GM12878 (cell line): ENCODE data around the gene KHDC1.

Experiments
- CTCF ChIP-seq, 3 experiments: IDR thresholded peaks in 2 of 3; conservative IDR thresholded peaks in 1 of 3; 2 replicates each; pipeline ENCODE4 v1.5.1; 2011; ENCODE audit warnings: low read depth in 3 of 3, low read length in 3 of 3, mild to moderate bottlenecking in 3 of 3, control low read depth in 2 of 3, moderate library complexity in 2 of 3, inconsistent platforms in 1 of 3, mixed read lengths in 1 of 3; ENCODE audit not compliant: control insufficient read depth in 2 of 3, insufficient read depth in 1 of 3; ENCODE audit errors: extremely low read depth in 1 of 3
- EP300 ChIP-seq, 2 experiments: fragments of 150-350 bp in 1 of 2; IDR thresholded peaks; 2 replicates each; pipeline ENCODE4 v1.6.1; 2011 to 2012; ENCODE audit warnings: low read depth in 2 of 2, low read length in 2 of 2, borderline replicate concordance in 1 of 2, improper control_type of control experiment in 1 of 2, inconsistent platforms in 1 of 2; ENCODE audit not compliant: control insufficient read depth in 1 of 2
- ETV6 ChIP-seq, 2 experiments: fragments of 450-650 bp in 1 of 2; IDR thresholded peaks in 1 of 2; conservative IDR thresholded peaks in 1 of 2; 2 replicates each; pipeline ENCODE4 v1.6.1; 2014; ENCODE audit warnings: antibody characterized with exemption in 1 of 2, borderline replicate concordance in 1 of 2, low read depth in 1 of 2, mild to moderate bottlenecking in 1 of 2, moderate library complexity in 1 of 2
- MEF2A ChIP-seq: IDR thresholded peaks from 2 replicates; pipeline ENCODE4 v1.6.1; 2011; ENCODE audit warnings: low read depth, mild to moderate bottlenecking, low read length, moderate library complexity; ENCODE audit not compliant: insufficient read depth
- MEF2B ChIP-seq: fragments of 450-650 bp; IDR thresholded peaks from 2 replicates; pipeline ENCODE4 v1.6.1; 2018; ENCODE audit warnings: mild to moderate bottlenecking, moderate library complexity; ENCODE audit not compliant: partially characterized antibody, poor library complexity, severe bottlenecking
- MTA3 ChIP-seq: IDR thresholded peaks from 2 replicates; pipeline ENCODE4 v1.6.1; 2012; ENCODE audit warnings: low read length, inconsistent platforms, borderline replicate concordance
- POLR2AphosphoS5 ChIP-seq: IDR thresholded peaks from 2 replicates; pipeline ENCODE4 v1.6.1; 2011; ENCODE audit warnings: mild to moderate bottlenecking, low read length, inconsistent platforms
- USF2 ChIP-seq: IDR thresholded peaks from 2 replicates; pipeline ENCODE4 v1.6.1; 2011; ENCODE audit warnings: low read depth, low read length, improper control_type of control experiment, borderline replicate concordance
- ZBED1 ChIP-seq: IDR thresholded peaks from 2 replicates; pipeline ENCODE4 v1.6.1; 2016; ENCODE audit warnings: borderline replicate concordance
- ZNF24 ChIP-seq: fragments of 450-650 bp; IDR thresholded peaks from 2 replicates; pipeline ENCODE4 v1.6.1; 2017; ENCODE audit warnings: antibody characterized with exemption, mild to moderate bottlenecking
- TF ChIP-seq, protein P1 (sequence below): fragments of 450-650 bp; IDR thresholded peaks from 2 replicates; pipeline ENCODE4 v1.6.1; 2017; ENCODE audit warnings: antibody characterized with exemption, mild to moderate bottlenecking, moderate library complexity
- TF ChIP-seq, protein P2 (sequence below): IDR thresholded peaks from 2 replicates; pipeline ENCODE4 v1.6.1; 2012; ENCODE audit warnings: low read depth, low read length, improper control_type of control experiment

GRCh38 chr6:73293331-73293730 is 30.3 kb upstream of the KHDC1 start:
- no peak for TF ChIP-seq CTCF (IDR thresholded peaks at IDR 0.05 in 2 of 3, conservative IDR thresholded peaks at IDR 0.05 in 1 of 3; ENCODE audit: control insufficient read depth in 2 of 3, extremely low read depth in 1 of 3, insufficient read depth in 1 of 3, low read depth in 3 of 3, low read length in 3 of 3)
- no peak for TF ChIP-seq ZBED1
- TF ChIP-seq EP300 (IDR thresholded peaks at IDR 0.05; ENCODE audit: borderline replicate concordance in 1 of 2, control insufficient read depth in 1 of 2, low read depth in 2 of 2, low read length in 2 of 2) = no peak
- TF ChIP-seq POLR2AphosphoS5 = no peak
- TF ChIP-seq MTA3 = no peak
- TF ChIP-seq USF2 = no peak
- TF ChIP-seq, protein P1, sequence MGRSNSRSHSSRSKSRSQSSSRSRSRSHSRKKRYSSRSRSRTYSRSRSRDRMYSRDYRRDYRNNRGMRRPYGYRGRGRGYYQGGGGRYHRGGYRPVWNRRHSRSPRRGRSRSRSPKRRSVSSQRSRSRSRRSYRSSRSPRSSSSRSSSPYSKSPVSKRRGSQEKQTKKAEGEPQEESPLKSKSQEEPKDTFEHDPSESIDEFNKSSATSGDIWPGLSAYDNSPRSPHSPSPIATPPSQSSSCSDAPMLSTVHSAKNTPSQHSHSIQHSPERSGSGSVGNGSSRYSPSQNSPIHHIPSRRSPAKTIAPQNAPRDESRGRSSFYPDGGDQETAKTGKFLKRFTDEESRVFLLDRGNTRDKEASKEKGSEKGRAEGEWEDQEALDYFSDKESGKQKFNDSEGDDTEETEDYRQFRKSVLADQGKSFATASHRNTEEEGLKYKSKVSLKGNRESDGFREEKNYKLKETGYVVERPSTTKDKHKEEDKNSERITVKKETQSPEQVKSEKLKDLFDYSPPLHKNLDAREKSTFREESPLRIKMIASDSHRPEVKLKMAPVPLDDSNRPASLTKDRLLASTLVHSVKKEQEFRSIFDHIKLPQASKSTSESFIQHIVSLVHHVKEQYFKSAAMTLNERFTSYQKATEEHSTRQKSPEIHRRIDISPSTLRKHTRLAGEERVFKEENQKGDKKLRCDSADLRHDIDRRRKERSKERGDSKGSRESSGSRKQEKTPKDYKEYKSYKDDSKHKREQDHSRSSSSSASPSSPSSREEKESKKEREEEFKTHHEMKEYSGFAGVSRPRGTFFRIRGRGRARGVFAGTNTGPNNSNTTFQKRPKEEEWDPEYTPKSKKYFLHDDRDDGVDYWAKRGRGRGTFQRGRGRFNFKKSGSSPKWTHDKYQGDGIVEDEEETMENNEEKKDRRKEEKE = no peak
- TF ChIP-seq ETV6 (conservative IDR thresholded peaks at IDR 0.05 in 1 of 2, IDR thresholded peaks at IDR 0.05 in 1 of 2; ENCODE audit: borderline replicate concordance in 1 of 2, low read depth in 1 of 2) = no peak
- TF ChIP-seq MEF2B = no peak
- TF ChIP-seq ZNF24 = no peak
- no peak for TF ChIP-seq MEF2A
- TF ChIP-seq, protein P2, sequence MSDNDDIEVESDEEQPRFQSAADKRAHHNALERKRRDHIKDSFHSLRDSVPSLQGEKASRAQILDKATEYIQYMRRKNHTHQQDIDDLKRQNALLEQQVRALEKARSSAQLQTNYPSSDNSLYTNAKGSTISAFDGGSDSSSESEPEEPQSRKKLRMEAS = no peak
